ENCODE results near the gene GFOD2.

GRCh38 chr16:67746846-67747245 lies 27.7 kb upstream of the GFOD2 start:
- TF ChIP-seq, protein P1, sequence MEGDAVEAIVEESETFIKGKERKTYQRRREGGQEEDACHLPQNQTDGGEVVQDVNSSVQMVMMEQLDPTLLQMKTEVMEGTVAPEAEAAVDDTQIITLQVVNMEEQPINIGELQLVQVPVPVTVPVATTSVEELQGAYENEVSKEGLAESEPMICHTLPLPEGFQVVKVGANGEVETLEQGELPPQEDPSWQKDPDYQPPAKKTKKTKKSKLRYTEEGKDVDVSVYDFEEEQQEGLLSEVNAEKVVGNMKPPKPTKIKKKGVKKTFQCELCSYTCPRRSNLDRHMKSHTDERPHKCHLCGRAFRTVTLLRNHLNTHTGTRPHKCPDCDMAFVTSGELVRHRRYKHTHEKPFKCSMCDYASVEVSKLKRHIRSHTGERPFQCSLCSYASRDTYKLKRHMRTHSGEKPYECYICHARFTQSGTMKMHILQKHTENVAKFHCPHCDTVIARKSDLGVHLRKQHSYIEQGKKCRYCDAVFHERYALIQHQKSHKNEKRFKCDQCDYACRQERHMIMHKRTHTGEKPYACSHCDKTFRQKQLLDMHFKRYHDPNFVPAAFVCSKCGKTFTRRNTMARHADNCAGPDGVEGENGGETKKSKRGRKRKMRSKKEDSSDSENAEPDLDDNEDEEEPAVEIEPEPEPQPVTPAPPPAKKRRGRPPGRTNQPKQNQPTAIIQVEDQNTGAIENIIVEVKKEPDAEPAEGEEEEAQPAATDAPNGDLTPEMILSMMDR (IDR thresholded peaks at IDR 0.05) = no peak
- no peak for TF ChIP-seq POLR2A (IDR thresholded peaks at IDR 0.05)

Data from vagina (tissue), 2 donors.